ENCODE data around the gene FGF21.

The FGF21 gene

DNA sequence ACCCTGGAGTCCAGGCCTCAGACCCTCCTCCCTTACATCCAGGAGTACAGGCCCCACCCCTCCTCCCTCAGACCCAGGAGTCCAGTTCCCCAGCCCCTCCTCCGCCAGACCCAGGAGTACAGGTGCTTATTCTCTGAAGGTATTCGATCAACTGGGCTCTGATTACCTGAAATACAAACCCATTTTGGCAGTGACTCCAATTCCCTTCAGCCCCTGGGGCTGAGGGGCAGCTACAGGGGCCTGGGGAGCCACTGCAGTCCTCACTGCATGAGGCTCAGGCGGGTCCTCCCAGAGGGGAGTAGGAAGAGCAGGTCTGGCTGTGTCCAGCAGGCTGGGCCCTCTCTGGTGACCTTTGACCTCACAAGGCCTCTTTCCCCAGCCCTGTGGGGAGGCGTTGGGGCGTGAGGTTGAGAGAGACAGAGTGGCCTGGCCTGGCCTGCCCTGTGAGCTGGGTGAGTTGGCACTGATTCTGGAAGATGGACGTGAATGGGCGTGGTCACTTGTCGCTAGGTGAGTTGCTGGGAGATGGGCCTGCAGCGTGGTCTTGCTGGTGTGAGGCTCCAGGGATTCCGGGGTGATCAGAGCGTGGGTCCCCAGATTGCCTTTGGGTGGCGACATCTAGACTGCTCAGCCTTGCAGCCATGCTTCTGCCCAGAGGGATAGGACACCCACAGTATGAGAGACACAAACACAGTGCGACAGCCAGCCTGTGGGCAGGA is 52.4 kb downstream of the FGF21 start:
- TF ChIP-seq, protein P1, sequence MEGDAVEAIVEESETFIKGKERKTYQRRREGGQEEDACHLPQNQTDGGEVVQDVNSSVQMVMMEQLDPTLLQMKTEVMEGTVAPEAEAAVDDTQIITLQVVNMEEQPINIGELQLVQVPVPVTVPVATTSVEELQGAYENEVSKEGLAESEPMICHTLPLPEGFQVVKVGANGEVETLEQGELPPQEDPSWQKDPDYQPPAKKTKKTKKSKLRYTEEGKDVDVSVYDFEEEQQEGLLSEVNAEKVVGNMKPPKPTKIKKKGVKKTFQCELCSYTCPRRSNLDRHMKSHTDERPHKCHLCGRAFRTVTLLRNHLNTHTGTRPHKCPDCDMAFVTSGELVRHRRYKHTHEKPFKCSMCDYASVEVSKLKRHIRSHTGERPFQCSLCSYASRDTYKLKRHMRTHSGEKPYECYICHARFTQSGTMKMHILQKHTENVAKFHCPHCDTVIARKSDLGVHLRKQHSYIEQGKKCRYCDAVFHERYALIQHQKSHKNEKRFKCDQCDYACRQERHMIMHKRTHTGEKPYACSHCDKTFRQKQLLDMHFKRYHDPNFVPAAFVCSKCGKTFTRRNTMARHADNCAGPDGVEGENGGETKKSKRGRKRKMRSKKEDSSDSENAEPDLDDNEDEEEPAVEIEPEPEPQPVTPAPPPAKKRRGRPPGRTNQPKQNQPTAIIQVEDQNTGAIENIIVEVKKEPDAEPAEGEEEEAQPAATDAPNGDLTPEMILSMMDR (IDR thresholded peaks at IDR 0.05), result no peak
- no peak overlapping the region for H3K4me3 ChIP-seq
- H3K9me3 ChIP-seq, result no peaks in the 10 kb centered on the region
- no peaks in the 10 kb centered on the region for H3K27me3 ChIP-seq
- no peak for DNase-seq
- intact Hi-C loops (cut with DNase I; ENCODE audit: low total_unique reads), result no loop called here
- H3K36me3 ChIP-seq, result peaks cover 0 to 32% (median 0%) of the 10 kb centered on the region in 3 donors
- no peak overlapping the region for H3K27ac ChIP-seq
- H3K4me1 ChIP-seq, result peaks cover 0 to 42% (median 10%) of the 10 kb centered on the region in 4 donors

Measured in tibial artery (tissue), 4 donors.